Body of pancreas (tissue), 4 donors: Measurements from ENCODE around the gene DNAJB6. TPM values are rescaled to one million over a fixed set of nuclear protein-coding genes. Genes with fewer than 3 reads are reported as not detected.
"Not testable (repeated sequence)": the region's sequence is repeated elsewhere in the genome, so short reads cannot be mapped to it uniquely, and the experiment has no call there.

Experiments
- ATAC-seq: fragments of 150-250 bp; one replicate; pipeline ENCODE4 v1.9.1; 2016
- DNase-seq, 4 donors: peaks; one replicate each; pipeline ENCODE4 v3.0.0-alpha.2; 2019
- H3K27ac ChIP-seq, 4 donors: fragments of 200-600 bp; sonication (generic); 1 replicate in 3 of 4; 2 replicates in 1 of 4; pipeline versions ENCODE4 v1.5.1 to v1.6.1; 2016 to 2019; ENCODE audit warnings: mild to moderate bottlenecking in 1 of 4, mixed read lengths in 1 of 4, moderate library complexity in 1 of 4
- H3K27me3 ChIP-seq, 2 donors: fragments of 200-600 bp; sonication (generic); one replicate each; pipeline ENCODE4 v1.6.0; 2016; ENCODE audit warnings: mild to moderate bottlenecking in 1 of 2
- H3K36me3 ChIP-seq, 2 donors: fragments of 200-600 bp; sonication (generic); replicated peaks in 1 of 2; 2 replicates each; pipeline ENCODE4 v1.5.1; 2016; ENCODE audit warnings: low read depth in 2 of 2; ENCODE audit not compliant: insufficient read depth in 1 of 2
- H3K4me1 ChIP-seq: fragments of 200-600 bp; sonication (generic); one replicate; pipeline ENCODE4 v1.6.0; 2016
- H3K4me3 ChIP-seq, 2 donors: fragments of 200-600 bp; sonication (generic); 1 replicate in 1 of 2; 2 replicates in 1 of 2; pipeline ENCODE4 v1.5.1; 2016 to 2019
- H3K9me3 ChIP-seq, 3 donors: fragments of 200-600 bp; sonication (generic); 1 replicate in 2 of 3; 2 replicates in 1 of 3; pipeline ENCODE4 v1.5.1; 2016
- CTCF ChIP-seq, 7 experiments: fragments of 450-650 bp in 4 of 7; fragments of 200-600 bp in 3 of 7; sonication (generic) in 3 of 7; IDR thresholded peaks; one replicate each; pipeline ENCODE4 v1.5.1; 2016 to 2019; ENCODE audit warnings: antibody characterized with exemption in 7 of 7
- POLR2A ChIP-seq, 3 donors: fragments of 450-650 bp; IDR thresholded peaks; one replicate each; pipeline ENCODE4 v1.6.1; 2016; ENCODE audit warnings: antibody characterized with exemption in 3 of 3, mild to moderate bottlenecking in 2 of 3
- WGBS, 2 donors: methylation state at CpG; one replicate each; pipeline ENCODE4 v1.1.5; 2017; 5-methylcytosine and 5-hydroxymethylcytosine counted together
- intact Hi-C: fragments of 100-400 bp; cut with DNase I; formaldehyde crosslinking; loops from one replicate; pipeline ENCODE4 v1.15.1; 2023
- total RNA-seq, 2 donors: library from RNA; depleted of rRNA; stranded (reverse); fragments of >200 nt; gene quantifications; one replicate each; pipeline ENCODE4 v1.1.0, GENCODE V29; 2016

The DNAJB6 gene
- total RNA-seq, 2 donors from 2014 or later = 26.5 to 32.0 TPM

- DNase-seq = no peak
- H3K4me1 ChIP-seq = no peaks in the 10 kb centered on the region
- no peak for ATAC-seq
- no peak overlapping the region for H3K27ac ChIP-seq
- no peaks in the 10 kb centered on the region for H3K36me3 ChIP-seq
- 90 to 94% methylated on average over 5 to 11 of the region's 11 CpGs for WGBS, 2 donors
- no peak overlapping the region for H3K4me3 ChIP-seq
- TF ChIP-seq CTCF (IDR thresholded peaks at IDR 0.05) = no peak
- no peak for TF ChIP-seq POLR2A (IDR thresholded peaks at IDR 0.05)
- H3K27me3 ChIP-seq = no peaks in the 10 kb centered on the region
- H3K9me3 ChIP-seq = no peaks in the 10 kb centered on the region
- intact Hi-C loops = no loop called here
These were observed 109.1 kb downstream of the DNAJB6 start for GRCh38 chr7:157445956-157446295.

GRCh38 chr7:157446322-157446721 is 109.5 kb downstream of the DNAJB6 start:
- Histone ChIP-seq H3K4me1 (no peaks in the 10 kb centered on the region), H3K4me3 (no peak overlapping the region), H3K36me3 (no peaks in the 10 kb centered on the region), H3K9me3 (no peaks in the 10 kb centered on the region), H3K27me3 (no peaks in the 10 kb centered on the region), H3K27ac (no peak overlapping the region)
- intact Hi-C loops = no loop called here
- 74 to 85% methylated on average over 6 of the region's 6 CpGs for WGBS, 2 donors
- DNase-seq (no peak), ATAC-seq (no peak)
- TF ChIP-seq CTCF (IDR thresholded peaks at IDR 0.05) = no peak
- TF ChIP-seq POLR2A (IDR thresholded peaks at IDR 0.05) = no peak

GRCh38 chr7:157454003-157454402 is 117.2 kb downstream of the DNAJB6 start:
- intact Hi-C loops, H3K36me3 ChIP-seq, H3K4me3 ChIP-seq, H3K9me3 ChIP-seq, H3K27ac ChIP-seq, H3K27me3 ChIP-seq, H3K4me1 ChIP-seq, DNase-seq, ATAC-seq: not testable (repeated sequence)
- 82 to 91% methylated on average over 7 to 12 of the region's 12 CpGs for WGBS, 2 donors

GRCh38 chr7:157457355-157458253 is 120.8 kb downstream of the DNAJB6 start:
- intact Hi-C loops = no loop called here
- Histone ChIP-seq H3K27ac (no peak overlapping the region), H3K27me3 (no peaks in the 10 kb centered on the region), H3K4me3 (no peak overlapping the region), H3K9me3 (no peaks in the 10 kb centered on the region), H3K36me3 (no peaks in the 10 kb centered on the region), H3K4me1 (no peaks in the 10 kb centered on the region)
- 63 to 65% methylated on average over 21 to 27 of the region's 27 CpGs for WGBS, 2 donors
- ATAC-seq (no peak), DNase-seq (no peak)
- no peak for TF ChIP-seq CTCF (IDR thresholded peaks at IDR 0.05)
- no peak for TF ChIP-seq POLR2A (IDR thresholded peaks at IDR 0.05)

- H3K9me3 ChIP-seq = no peaks in the 10 kb centered on the region
- 88 to 92% methylated on average over 7 to 9 of the region's 9 CpGs for WGBS, 2 donors
- H3K27ac ChIP-seq = no peak overlapping the region
- no peaks in the 10 kb centered on the region for H3K36me3 ChIP-seq
- TF ChIP-seq POLR2A (IDR thresholded peaks at IDR 0.05) (no peak), CTCF (IDR thresholded peaks at IDR 0.05) (no peak)
- intact Hi-C loops = no loop called here
- ATAC-seq (no peak), DNase-seq (no peak)
- no peaks in the 10 kb centered on the region for H3K27me3 ChIP-seq
- H3K4me1 ChIP-seq = no peaks in the 10 kb centered on the region
- H3K4me3 ChIP-seq = no peak overlapping the region
These were observed 121.4 kb downstream of the DNAJB6 start for GRCh38 chr7:157458254-157458633.
